Activated B cell treated with CpG ODN at 0.5 μM for 24 hours (primary cell): ENCODE data around the gene E2F4. TPM values are rescaled to one million over a fixed set of nuclear protein-coding genes. Genes with fewer than 3 reads are reported as not detected.

Experiments
- ATAC-seq: fragments of 200-7000 bp; cut with Tn5 transposase; one replicate; pipeline ENCODE4 v1.10.0; 2021; ENCODE audit warnings: low read depth, mild to moderate bottlenecking, moderate library complexity
- CTCF ChIA-PET: fragments of 350-600 bp; sonication (Branson Sonifier 250); formaldehyde crosslinking; loops from one replicate; lab custom pipeline; 2021; ENCODE audit warnings: antibody characterized with exemption; lab: Charles Lee
- POLR2A ChIA-PET: fragments of 350-600 bp; sonication (Branson Sonifier 250); formaldehyde crosslinking; loops from one replicate; lab custom pipeline; 2021; ENCODE audit warnings: antibody characterized with exemption; lab: Charles Lee
- DNase-seq: peaks from one replicate; pipeline ENCODE4 v3.0.0; 2022
- H3K27ac Mint-ChIP-seq: one replicate; pipeline ENCODE4 v1.8.0; 2020; ENCODE audit warnings: mixed read lengths
- H3K27me3 Mint-ChIP-seq: one replicate; pipeline ENCODE4 v1.8.0; 2021; ENCODE audit warnings: mixed read lengths
- H3K36me3 Mint-ChIP-seq: one replicate; pipeline ENCODE4 v1.8.0; 2021; ENCODE audit warnings: low read depth, mixed read lengths
- H3K4me1 Mint-ChIP-seq: one replicate; pipeline ENCODE4 v1.8.0; 2021; ENCODE audit warnings: mixed read lengths
- H3K4me3 Mint-ChIP-seq: one replicate; pipeline ENCODE4 v1.8.0; 2020; ENCODE audit warnings: mild to moderate bottlenecking, mixed read lengths
- H3K9me3 Mint-ChIP-seq: one replicate; pipeline ENCODE4 v1.8.0; 2020; ENCODE audit warnings: mixed read lengths
- intact Hi-C: fragments of 100-400 bp; cut with micrococcal nuclease; formaldehyde crosslinking; loops from one replicate; pipeline ENCODE4 v1.15.1; 2024
- total RNA-seq: library from RNA; stranded (reverse); gene quantifications from 2 replicates; pipeline ENCODE4 v1.2.3, GENCODE V29; 2022
- TF ChIP-seq, protein P1 (sequence below): fragments of 200-600 bp; IDR thresholded peaks from one replicate; pipeline ENCODE4 v1.8.0; 2022; ENCODE audit warnings: antibody characterized with exemption, mild to moderate bottlenecking

Gene E2F4
- total RNA-seq, 1 donor from 2014 or later: 128 TPM

DNA sequence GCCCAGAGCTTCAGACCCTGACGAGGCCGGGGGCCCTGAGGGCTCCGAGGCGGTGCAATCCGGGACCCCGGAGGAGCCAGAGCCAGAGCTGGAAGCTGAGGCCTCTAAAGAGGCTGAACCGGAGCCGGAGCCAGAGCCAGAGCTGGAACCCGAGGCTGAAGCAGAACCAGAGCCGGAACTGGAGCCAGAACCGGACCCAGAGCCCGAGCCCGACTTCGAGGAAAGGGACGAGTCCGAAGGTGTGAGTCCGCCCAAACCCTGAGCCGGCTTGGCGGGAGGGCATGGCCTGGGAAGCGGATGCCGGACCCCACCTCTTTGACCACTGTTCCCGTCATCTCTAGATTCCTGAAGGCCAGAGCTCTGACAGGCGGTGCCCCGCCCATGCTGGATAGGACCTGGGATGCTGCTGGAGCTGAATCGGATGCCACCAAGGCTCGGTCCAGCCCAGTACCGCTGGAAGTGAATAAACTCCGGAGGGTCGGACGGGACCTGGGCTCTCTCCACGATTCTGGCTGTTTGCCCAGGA lies 17.2 kb upstream of the E2F4 start:
- POLR2A ChIA-PET: interaction anchor here (1.7 kb wide), 1 partner anchor 12 kb away, joined by 4 read pairs; no protein-coding TSS in a partner anchor
- H3K9me3 Mint-ChIP-seq: no peaks in the 10 kb centered on the region
- CTCF ChIA-PET: interaction anchor here (1.3 to 1.8 kb wide), 3 partner anchors 14 to 157 kb away, joined by 4 to 6 read pairs (median 4); no protein-coding TSS in a partner anchor
- TF ChIP-seq, protein P1, sequence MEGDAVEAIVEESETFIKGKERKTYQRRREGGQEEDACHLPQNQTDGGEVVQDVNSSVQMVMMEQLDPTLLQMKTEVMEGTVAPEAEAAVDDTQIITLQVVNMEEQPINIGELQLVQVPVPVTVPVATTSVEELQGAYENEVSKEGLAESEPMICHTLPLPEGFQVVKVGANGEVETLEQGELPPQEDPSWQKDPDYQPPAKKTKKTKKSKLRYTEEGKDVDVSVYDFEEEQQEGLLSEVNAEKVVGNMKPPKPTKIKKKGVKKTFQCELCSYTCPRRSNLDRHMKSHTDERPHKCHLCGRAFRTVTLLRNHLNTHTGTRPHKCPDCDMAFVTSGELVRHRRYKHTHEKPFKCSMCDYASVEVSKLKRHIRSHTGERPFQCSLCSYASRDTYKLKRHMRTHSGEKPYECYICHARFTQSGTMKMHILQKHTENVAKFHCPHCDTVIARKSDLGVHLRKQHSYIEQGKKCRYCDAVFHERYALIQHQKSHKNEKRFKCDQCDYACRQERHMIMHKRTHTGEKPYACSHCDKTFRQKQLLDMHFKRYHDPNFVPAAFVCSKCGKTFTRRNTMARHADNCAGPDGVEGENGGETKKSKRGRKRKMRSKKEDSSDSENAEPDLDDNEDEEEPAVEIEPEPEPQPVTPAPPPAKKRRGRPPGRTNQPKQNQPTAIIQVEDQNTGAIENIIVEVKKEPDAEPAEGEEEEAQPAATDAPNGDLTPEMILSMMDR: no peak
- H3K27me3 Mint-ChIP-seq: peaks cover 57% of the 10 kb centered on the region
- DNase-seq: no peak
- H3K4me3 Mint-ChIP-seq: peak overlapping the region; percentile 71
- no peak overlapping the region for H3K27ac Mint-ChIP-seq
- H3K36me3 Mint-ChIP-seq: no peaks in the 10 kb centered on the region
- intact Hi-C loops: loop anchor here (1.0 kb wide), 1 partner anchor 15 kb away; the partner anchor contains the start of genes FBXL8 and TRADD
- no peak for ATAC-seq
- H3K4me1 Mint-ChIP-seq: peaks cover 26% of the 10 kb centered on the region

DNA sequence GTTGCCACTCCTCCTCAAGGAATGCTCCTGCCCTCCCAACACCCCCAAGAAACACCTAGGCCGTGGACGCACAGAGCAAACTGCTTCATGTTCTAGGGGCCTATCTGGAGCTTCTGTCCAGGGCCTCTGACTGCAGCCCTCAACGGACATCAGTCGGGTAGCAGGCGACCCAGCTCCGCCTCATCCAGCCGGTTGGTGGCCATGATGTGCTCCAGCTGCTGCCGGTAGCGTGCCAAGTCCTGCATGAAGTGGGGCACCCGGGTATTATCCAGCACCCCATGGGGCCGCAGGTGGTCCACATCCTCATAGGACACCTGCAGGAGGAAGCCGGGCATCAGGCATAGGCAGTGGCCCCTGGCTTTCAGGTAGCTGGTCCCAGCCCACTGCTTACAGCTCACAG lies 15.3 kb upstream of the E2F4 start:
- ChIA-PET POLR2A (interaction anchor here (0.9 kb wide), 1 partner anchor 9 kb away, joined by 3 read pairs; no protein-coding TSS in a partner anchor), CTCF (interaction anchor here (1.9 kb wide), 1 partner anchor 9 kb away, joined by 10 read pairs; no protein-coding TSS in a partner anchor)
- DNase-seq: no peak
- Mint-ChIP-seq H3K27me3 (peaks cover 42% of the 10 kb centered on the region), H3K4me1 (peaks cover 18% of the 10 kb centered on the region), H3K4me3 (no peak overlapping the region), H3K27ac (no peak overlapping the region), H3K9me3 (no peaks in the 10 kb centered on the region), H3K36me3 (no peaks in the 10 kb centered on the region)
- no peak for ATAC-seq
- intact Hi-C loops: no loop called here
- TF ChIP-seq, protein P1: no peak

DNA sequence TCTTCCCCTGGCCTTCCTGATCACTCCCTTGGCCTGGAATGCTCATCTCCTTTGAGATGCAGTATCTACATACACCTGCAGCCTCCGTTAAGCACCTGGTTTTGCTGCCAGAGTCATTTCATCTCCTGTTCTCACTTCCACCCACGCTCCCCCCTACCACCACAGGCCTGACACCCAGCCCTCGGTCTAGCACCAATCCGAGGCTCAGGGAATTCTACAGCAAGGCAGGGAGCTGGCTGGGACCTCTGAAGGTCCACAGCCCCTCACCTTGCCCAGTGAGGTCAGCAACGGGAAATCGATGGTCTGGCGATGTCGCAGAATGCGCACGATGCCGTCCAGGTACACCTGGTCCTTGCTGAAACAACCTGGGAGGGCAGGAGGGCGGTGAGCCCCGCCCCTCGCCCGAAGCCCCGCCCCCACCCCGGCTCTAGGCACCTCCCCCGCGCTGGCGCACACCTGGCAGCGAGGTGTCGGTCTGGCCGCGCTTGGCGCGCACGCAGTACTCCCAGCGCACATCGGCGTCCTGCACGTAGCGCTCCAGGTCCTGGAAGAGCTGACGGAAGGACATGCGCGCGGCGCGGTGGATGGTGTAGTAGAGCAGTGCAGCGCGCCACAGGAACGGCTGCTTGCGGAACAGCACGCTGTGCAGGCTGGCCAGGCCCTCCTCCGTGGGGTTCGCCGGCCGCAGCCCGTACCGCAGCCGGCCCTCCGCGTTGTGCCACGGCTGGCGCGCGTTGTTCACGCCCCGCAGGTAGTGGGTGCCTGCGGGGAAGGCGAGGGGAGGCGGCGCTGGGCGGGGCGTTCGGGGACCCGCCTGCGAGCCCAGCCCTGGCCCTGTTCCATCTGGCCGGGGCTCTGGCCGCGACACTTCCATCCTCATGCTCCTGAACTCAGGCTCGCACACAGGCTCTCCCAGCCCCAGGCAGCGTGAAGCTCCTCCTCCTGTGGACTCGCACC lies 13.9 kb upstream of the E2F4 start:
- no peaks in the 10 kb centered on the region for H3K36me3 Mint-ChIP-seq
- peaks cover 35% of the 10 kb centered on the region for H3K27me3 Mint-ChIP-seq
- no peaks in the 10 kb centered on the region for H3K9me3 Mint-ChIP-seq
- intact Hi-C loops: no loop called here
- H3K4me3 Mint-ChIP-seq: peak overlapping the region; percentile 72
- ChIA-PET POLR2A (interaction anchor here (0.7 to 0.9 kb wide), 2 partner anchors 8 to 209 kb away, joined by 3 to 7 read pairs; no protein-coding TSS in a partner anchor), CTCF (interaction anchor here (1.3 to 1.9 kb wide), 2 partner anchors 7 to 20 kb away, joined by 4 to 10 read pairs; no protein-coding TSS in a partner anchor)
- TF ChIP-seq, protein P1: no peak
- ATAC-seq: peak; percentile 51
- no peak for DNase-seq
- H3K4me1 Mint-ChIP-seq: peaks cover 18% of the 10 kb centered on the region
- H3K27ac Mint-ChIP-seq: no peak overlapping the region

DNA sequence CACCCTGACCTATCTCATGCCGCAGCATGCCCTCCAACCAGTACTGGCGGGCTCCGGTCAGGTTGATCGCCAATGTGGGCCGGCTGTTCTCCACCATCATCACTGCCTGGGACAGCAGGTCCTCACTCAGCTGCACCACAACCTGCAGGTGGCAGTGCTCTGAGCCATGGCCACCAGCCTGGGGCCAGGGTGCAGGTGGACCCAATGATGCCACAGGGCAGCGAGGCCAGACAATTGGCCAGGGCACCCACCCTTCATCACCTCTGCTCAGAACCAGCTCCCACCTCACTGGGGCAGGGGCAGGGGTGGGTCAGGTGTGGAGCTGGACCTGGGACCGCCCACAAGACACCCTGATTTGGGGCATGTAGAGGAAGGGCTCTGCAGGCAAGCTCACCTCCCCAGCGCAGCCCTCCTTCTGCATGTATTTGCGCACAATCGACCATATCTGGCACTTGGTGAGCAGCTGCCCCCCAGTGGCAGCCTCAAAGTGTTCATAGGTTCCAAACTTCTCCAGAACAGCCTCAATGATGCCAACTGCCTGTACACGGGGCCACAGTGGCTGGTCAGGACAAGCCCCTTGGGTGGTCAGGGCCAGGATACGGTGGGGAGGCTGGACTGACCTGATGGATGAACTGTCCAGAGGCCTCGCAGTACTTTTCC lies 12.4 kb upstream of the E2F4 start:
- ATAC-seq (no peak), DNase-seq (no peak)
- no peaks in the 10 kb centered on the region for H3K9me3 Mint-ChIP-seq
- peaks cover 6% of the 10 kb centered on the region for H3K4me1 Mint-ChIP-seq
- H3K4me3 Mint-ChIP-seq: no peak overlapping the region
- CTCF ChIA-PET: no interaction called here
- H3K27ac Mint-ChIP-seq: no peak overlapping the region
- TF ChIP-seq, protein P1: no peak
- no peaks in the 10 kb centered on the region for H3K36me3 Mint-ChIP-seq
- H3K27me3 Mint-ChIP-seq: peaks cover 24% of the 10 kb centered on the region
- POLR2A ChIA-PET: no interaction called here
- intact Hi-C loops: no loop called here
